Activated T-cell treated with anti-CD3 and anti-CD28 coated beads, Interleukin-2, amount 50 U/mL, for 4 hours (primary cell): ENCODE results near the gene CPN2. TPM values are rescaled to one million over a fixed set of nuclear protein-coding genes. Genes with fewer than 3 reads are reported as not detected.

ENCODE experiments used
- ATAC-seq, 2 donors: fragments of 200-7000 bp; cut with Tn5 transposase; one replicate each; pipeline ENCODE4 v1.10.0; 2021
- DNase-seq: peaks from one replicate; pipeline ENCODE4 v3.0.0-alpha.2; 2020
- H3K27me3 Mint-ChIP-seq: one replicate; pipeline ENCODE4 v1.8.0; 2021; ENCODE audit warnings: low read depth, mixed read lengths
- H3K36me3 Mint-ChIP-seq: one replicate; pipeline ENCODE4 v1.8.0; 2022; ENCODE audit warnings: mixed read lengths; ENCODE audit not compliant: insufficient read depth
- H3K4me1 Mint-ChIP-seq: one replicate; pipeline ENCODE4 v1.8.0; 2021; ENCODE audit warnings: low read depth, mixed read lengths
- H3K4me3 Mint-ChIP-seq: one replicate; pipeline ENCODE4 v1.8.0; 2021; ENCODE audit warnings: mild to moderate bottlenecking, moderate library complexity, mixed read lengths
- H3K9me3 Mint-ChIP-seq: one replicate; pipeline ENCODE4 v1.8.0; 2021; ENCODE audit warnings: mixed read lengths
- total RNA-seq, 3 donors: library from RNA; stranded (reverse); gene quantifications; one replicate each; pipeline ENCODE4 v1.2.1, GENCODE V29; 2021

CPN2 gene
- total RNA-seq, 3 donors from 2014 or later = 0.08 TPM; not detected in 2

DNA sequence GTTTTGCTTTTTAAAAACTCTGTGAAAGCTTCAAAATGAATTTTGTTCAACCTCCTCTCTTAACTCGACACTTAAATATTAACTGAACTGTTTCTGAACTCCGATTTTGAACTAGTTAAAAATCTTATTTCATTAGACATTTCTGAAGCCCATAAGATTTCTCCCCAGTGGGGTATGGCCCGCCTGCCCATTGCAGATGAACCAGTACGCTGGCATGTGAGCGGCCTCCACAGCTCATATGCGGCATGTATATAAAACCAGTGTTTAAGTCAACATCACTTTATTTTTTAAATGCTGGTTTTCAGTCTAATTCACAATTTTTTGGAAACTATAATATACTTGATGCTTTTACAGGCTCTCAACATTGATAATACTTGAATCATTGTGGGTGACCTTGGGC lies 50.2 kb downstream of the CPN2 start:
- Mint-ChIP-seq H3K4me3 (no peak overlapping the region), H3K36me3 (no peaks in the 10 kb centered on the region)
- ATAC-seq = no peak

GRCh38 chr3:194300382-194300758 lies 50.8 kb downstream of the CPN2 start:
- no peak for DNase-seq
- Mint-ChIP-seq H3K36me3 (no peaks in the 10 kb centered on the region), H3K9me3 (peaks cover 5% of the 10 kb centered on the region), H3K4me3 (no peak overlapping the region), H3K4me1 (peaks cover 20% of the 10 kb centered on the region), H3K27me3 (peaks cover 2% of the 10 kb centered on the region)
- no peak for ATAC-seq

More for the DNA sequence above, 50.2 kb downstream of the CPN2 start:
- peaks cover 5% of the 10 kb centered on the region for H3K9me3 Mint-ChIP-seq
- no peak for DNase-seq
- peaks cover 24% of the 10 kb centered on the region for H3K4me1 Mint-ChIP-seq
- peaks cover 2% of the 10 kb centered on the region for H3K27me3 Mint-ChIP-seq

- ATAC-seq (no peak), DNase-seq (no peak)
- no peak overlapping the region for H3K4me3 Mint-ChIP-seq
- H3K27me3 Mint-ChIP-seq = peaks cover 2% of the 10 kb centered on the region
- no peaks in the 10 kb centered on the region for H3K36me3 Mint-ChIP-seq
- no peaks in the 10 kb centered on the region for H3K9me3 Mint-ChIP-seq
- peaks cover 13% of the 10 kb centered on the region for H3K4me1 Mint-ChIP-seq
These were observed 52.5 kb downstream of the CPN2 start for GRCh38 chr3:194298331-194299227.

- no peak for DNase-seq
- H3K36me3 Mint-ChIP-seq = no peaks in the 10 kb centered on the region
- H3K9me3 Mint-ChIP-seq = no peaks in the 10 kb centered on the region
- peaks cover 13% of the 10 kb centered on the region for H3K4me1 Mint-ChIP-seq
- H3K27me3 Mint-ChIP-seq = peaks cover 2% of the 10 kb centered on the region
- no peak overlapping the region for H3K4me3 Mint-ChIP-seq
- no peak for ATAC-seq
These were observed 54.5 kb downstream of the CPN2 start for GRCh38 chr3:194296454-194297263.

DNA sequence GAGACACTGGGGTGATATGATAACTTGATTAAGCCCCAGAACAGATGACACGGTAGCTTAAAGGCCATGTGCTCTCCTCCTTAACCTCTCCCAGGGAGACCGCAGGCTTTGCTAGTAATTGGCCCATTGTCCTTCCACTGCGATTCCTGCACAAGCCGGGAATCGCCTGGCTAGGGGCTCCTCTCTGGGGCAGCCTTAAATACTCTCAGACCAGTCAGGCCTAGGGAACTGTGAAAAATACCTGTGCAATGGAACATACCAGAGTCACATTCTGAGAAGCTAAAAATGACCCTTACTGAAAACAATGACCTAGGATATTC lies 56.3 kb downstream of the CPN2 start:
- no peaks in the 10 kb centered on the region for H3K9me3 Mint-ChIP-seq
- no peaks in the 10 kb centered on the region for H3K36me3 Mint-ChIP-seq
- no peak for DNase-seq
- H3K4me3 Mint-ChIP-seq = no peak overlapping the region
- peaks cover 4% of the 10 kb centered on the region for H3K27me3 Mint-ChIP-seq
- ATAC-seq = no peak
- H3K4me1 Mint-ChIP-seq = peaks cover 5% of the 10 kb centered on the region

DNA sequence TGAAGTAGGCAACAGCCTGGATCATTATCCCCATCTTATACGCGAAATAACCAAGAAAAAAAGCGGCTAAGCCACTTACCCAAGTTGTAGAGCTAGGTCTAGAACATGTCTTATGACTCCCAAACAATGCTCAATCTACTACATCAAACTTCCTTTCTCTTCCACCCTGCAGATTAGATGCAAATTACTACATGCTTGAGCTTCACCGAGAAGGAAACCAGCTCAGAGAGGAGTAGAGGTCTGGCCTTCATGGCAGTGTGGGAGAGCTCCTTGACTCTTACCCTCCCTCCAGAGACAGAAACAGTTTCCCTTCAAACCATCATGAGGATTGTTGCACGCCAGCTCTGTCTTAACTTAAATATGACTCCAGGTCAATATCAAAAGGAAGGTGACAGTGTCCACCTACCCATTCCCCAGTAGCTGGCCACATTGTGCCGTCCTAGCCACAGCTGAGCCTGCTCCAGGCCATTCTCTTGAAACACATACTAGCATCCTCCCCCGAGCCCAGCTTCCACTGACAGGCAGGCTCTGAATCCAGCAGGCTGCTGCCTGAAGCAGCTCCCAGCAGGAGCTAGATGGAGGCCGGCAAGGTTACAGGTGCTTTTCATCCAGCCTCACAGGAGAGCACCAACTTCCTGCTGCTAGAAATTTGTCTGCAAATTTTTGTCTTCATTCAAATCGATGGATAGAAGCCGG lies 56.8 kb downstream of the CPN2 start:
- ATAC-seq (no peak), DNase-seq (no peak)
- Mint-ChIP-seq H3K4me1 (peaks cover 5% of the 10 kb centered on the region), H3K36me3 (no peaks in the 10 kb centered on the region), H3K9me3 (no peaks in the 10 kb centered on the region), H3K4me3 (no peak overlapping the region), H3K27me3 (peaks cover 4% of the 10 kb centered on the region)

- H3K27me3 Mint-ChIP-seq = peaks cover 4% of the 10 kb centered on the region
- no peak overlapping the region for H3K4me3 Mint-ChIP-seq
- ATAC-seq = no peak
- H3K9me3 Mint-ChIP-seq = no peaks in the 10 kb centered on the region
- no peaks in the 10 kb centered on the region for H3K36me3 Mint-ChIP-seq
- DNase-seq = no peak
- H3K4me1 Mint-ChIP-seq = peaks cover 5% of the 10 kb centered on the region
These were observed 57.5 kb downstream of the CPN2 start for GRCh38 chr3:194293546-194294198.

- Mint-ChIP-seq H3K4me3 (no peak overlapping the region), H3K4me1 (peaks cover 2% of the 10 kb centered on the region), H3K27me3 (peaks cover 3% of the 10 kb centered on the region), H3K9me3 (no peaks in the 10 kb centered on the region), H3K36me3 (no peaks in the 10 kb centered on the region)
- DNase-seq (no peak), ATAC-seq (no peak)
These were observed 58.8 kb downstream of the CPN2 start for GRCh38 chr3:194292331-194292730.

Other genes with a start within 250 kb of the CPN2 start
- gene HES1, start 215.2 kb downstream of the CPN2 start, total RNA-seq = under 1 TPM; 0.23 to 0.52 (median 0.37) TPM
- not detected for gene LRRC15, start 18.4 kb upstream of the CPN2 start, total RNA-seq
- gene GP5, start 47.9 kb upstream of the CPN2 start, total RNA-seq = under 1 TPM; 0.08 to 0.23 (median 0.18) TPM
- 100 to 1,000 TPM; 186 to 209 (median 188) TPM for gene ATP13A3, start 135.7 kb upstream of the CPN2 start, total RNA-seq